Measurements from ENCODE around the gene LIPC. TPM values are rescaled to one million over a fixed set of nuclear protein-coding genes. Genes with fewer than 3 reads are reported as not detected.

LIPC gene
- total RNA-seq, 1 donor from 2014 or later, result not detected

DNA sequence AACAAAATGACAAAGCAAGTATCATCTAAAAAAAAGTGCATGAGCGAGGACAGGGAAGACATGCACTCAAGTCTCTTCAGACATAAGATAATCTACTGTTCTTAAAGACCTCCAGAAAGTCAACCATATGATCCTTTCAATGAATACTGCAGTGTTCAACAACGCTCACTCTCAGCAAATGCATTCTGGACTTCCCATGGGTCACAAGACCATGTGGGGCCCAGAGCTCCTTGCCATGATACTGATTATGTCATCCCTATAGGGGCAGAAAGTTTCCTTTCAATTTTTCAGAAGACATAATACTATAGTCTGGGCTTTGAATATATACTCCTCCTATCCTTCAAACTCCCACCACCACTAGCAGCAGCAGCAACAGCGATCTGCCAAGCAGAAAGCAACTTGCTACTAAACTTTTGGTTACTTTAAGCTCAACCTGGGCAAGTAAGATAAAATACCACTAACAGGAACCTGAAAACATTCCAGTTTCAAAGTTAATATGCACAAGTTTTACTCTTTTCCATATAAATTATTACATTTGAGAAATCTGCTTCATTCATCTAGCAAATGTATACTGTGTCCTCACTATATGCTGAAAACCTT, 174.2 kb downstream of the LIPC start:
- Mint-ChIP-seq H3K27me3 (ENCODE audit: low read depth) (no peaks in the 10 kb centered on the region), H3K36me3 (peaks cover 34% of the 10 kb centered on the region), H3K4me1 (no peaks in the 10 kb centered on the region), H3K27ac (no peak overlapping the region), H3K4me3 (no peak overlapping the region), H3K9me3 (no peaks in the 10 kb centered on the region)
- no peak for DNase-seq (ENCODE audit: low spot score in 2 of 2, unreplicated experiment in 2 of 2)
- no peak for TF ChIP-seq CTCF (IDR thresholded peaks at IDR 0.05; ENCODE audit: unreplicated experiment)

DNA sequence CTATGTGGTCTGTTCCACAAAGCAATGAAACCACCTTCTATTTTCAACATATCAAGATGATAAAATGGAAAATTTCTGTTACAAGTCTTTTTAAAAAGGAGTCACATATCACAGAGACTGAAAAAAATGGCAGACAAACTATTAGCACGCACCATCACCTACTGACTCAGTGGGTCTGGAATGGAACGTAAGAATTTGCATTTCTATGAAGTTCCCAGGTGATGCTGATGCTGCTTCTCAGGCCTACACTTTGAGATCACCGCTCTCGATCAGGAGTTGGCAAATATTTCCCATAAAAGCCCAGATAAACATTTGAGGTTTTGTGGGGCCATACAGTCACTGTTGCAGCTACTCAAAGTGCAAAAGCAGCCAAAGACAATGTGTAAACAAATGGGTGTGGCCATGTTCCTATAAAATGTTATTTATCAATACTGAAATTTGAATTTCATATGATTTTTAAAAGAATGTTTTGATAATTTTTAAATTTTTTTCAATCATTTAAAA, 174.8 kb downstream of the LIPC start:
- peaks cover 33% of the 10 kb centered on the region for H3K36me3 Mint-ChIP-seq
- H3K27ac Mint-ChIP-seq, result no peak overlapping the region
- no peaks in the 10 kb centered on the region for H3K9me3 Mint-ChIP-seq
- DNase-seq (ENCODE audit: low spot score in 2 of 2, unreplicated experiment in 2 of 2), result no peak
- no peaks in the 10 kb centered on the region for H3K4me1 Mint-ChIP-seq
- TF ChIP-seq CTCF (IDR thresholded peaks at IDR 0.05; ENCODE audit: unreplicated experiment), result no peak
- H3K4me3 Mint-ChIP-seq, result no peak overlapping the region
- H3K27me3 Mint-ChIP-seq (ENCODE audit: low read depth), result no peaks in the 10 kb centered on the region

- peaks cover under 1% of the 10 kb centered on the region for H3K9me3 Mint-ChIP-seq
- H3K4me1 Mint-ChIP-seq, result no peaks in the 10 kb centered on the region
- no peak overlapping the region for H3K27ac Mint-ChIP-seq
- H3K36me3 Mint-ChIP-seq, result peaks cover 30% of the 10 kb centered on the region
- H3K27me3 Mint-ChIP-seq (ENCODE audit: low read depth), result no peaks in the 10 kb centered on the region
- no peak for DNase-seq (ENCODE audit: low spot score in 2 of 2, unreplicated experiment in 2 of 2)
- TF ChIP-seq CTCF (IDR thresholded peaks at IDR 0.05; ENCODE audit: unreplicated experiment), result no peak
- no peak overlapping the region for H3K4me3 Mint-ChIP-seq
Observed at GRCh38 chr15:58608129-58608590, 176.4 kb downstream of the LIPC start.

DNA sequence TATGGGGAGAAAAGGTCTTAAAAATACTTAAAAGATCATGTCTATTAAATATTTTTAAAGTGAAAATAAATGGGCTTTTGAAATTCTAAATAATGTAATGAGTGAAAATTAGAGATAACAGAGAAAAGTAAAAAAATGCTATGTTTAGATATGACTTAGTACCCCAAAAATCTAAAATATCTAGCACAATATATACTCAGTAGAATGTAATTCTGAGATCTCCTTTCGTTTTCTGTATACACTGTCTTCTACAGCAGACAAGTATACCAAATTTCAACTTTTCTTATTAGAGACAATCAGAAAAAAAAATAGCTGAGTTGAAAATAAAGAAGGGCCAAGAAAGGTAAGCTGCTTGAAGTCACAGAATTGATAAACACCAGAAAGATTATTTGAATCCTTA, 176.9 kb downstream of the LIPC start:
- Mint-ChIP-seq H3K9me3 (peaks cover 6% of the 10 kb centered on the region), H3K36me3 (peaks cover 32% of the 10 kb centered on the region), H3K4me1 (no peaks in the 10 kb centered on the region), H3K4me3 (no peak overlapping the region), H3K27ac (no peak overlapping the region), H3K27me3 (ENCODE audit: low read depth) (no peaks in the 10 kb centered on the region)
- TF ChIP-seq CTCF (IDR thresholded peaks at IDR 0.05; ENCODE audit: unreplicated experiment), result no peak
- no peak for DNase-seq (ENCODE audit: low spot score in 2 of 2, unreplicated experiment in 2 of 2)

DNA sequence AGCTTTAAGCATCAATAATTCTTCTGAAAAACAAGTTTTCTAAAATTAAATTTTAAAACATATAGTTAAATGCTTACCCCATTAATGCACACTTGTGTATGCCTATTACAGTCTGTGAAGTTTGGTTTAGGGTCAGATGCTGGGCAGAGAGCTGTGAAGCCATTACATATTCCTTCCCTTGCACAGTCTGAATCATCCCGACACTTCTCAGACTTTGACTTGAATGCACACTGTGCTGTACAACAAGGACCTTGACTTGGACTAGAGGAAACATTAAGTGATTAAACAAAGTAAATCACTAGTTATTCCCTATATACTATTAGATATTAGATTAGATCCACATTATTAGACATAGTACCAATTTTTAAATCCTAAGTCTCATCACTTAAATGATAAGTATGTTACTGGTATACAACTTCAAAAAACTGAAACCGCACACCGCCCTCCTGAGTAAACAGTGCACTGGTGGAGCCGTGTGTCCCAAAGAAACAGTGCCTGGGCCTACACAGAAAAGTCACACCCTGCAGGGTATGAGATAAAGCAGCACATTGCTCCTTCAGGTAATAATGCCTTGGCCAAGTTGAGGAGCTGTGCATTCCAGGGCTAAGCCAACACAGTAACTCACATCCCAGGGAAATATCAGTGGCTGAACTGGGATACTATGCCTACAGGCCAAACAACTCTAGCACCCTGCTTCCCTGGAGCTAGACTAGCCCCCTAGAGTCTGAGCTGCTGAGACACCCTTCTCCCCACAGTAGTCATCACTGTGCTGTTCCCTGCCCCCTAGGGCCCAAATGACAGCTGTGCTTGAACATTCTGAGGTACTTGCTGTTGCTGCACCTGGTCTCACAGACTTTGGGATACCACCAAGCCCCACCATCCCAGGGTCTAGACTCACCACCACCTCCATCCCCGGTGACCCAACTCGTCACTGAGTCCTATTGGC, 180.2 kb downstream of the LIPC start:
- TF ChIP-seq CTCF (IDR thresholded peaks at IDR 0.05; ENCODE audit: unreplicated experiment), result no peak
- no peaks in the 10 kb centered on the region for H3K27me3 Mint-ChIP-seq (ENCODE audit: low read depth)
- DNase-seq (ENCODE audit: low spot score in 2 of 2, unreplicated experiment in 2 of 2), result no peak
- H3K27ac Mint-ChIP-seq, result no peak overlapping the region
- no peak overlapping the region for H3K4me3 Mint-ChIP-seq
- H3K9me3 Mint-ChIP-seq, result peaks cover 31% of the 10 kb centered on the region
- peaks cover 57% of the 10 kb centered on the region for H3K36me3 Mint-ChIP-seq
- H3K4me1 Mint-ChIP-seq, result no peaks in the 10 kb centered on the region

Measured in mesothelial cell of epicardium (in vitro differentiated cells).